ENCODE measurements around the gene DTWD2.
"Not testable (repeated sequence)": the region's sequence is repeated elsewhere in the genome, so short reads cannot be mapped to it uniquely, and the experiment has no call there.

DTWD2 gene

DNA sequence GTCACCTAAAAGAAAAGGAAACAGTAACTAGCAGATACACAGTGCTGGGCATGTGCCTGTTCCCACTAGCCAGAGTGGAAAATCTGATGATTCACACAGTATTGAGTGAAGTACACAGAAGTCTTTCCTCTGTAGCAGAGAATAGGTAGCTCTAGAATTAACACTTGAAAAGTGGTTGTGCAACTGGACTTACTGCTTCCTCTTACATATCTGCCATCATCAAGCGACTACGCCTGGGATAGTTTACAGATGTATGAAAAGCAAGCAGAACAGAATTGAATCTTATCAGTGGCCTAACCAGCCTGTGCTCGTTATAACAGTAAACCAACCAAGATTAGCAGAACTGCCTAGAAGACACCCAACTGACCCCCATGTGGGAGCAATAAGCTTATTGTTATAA, 130.6 kb downstream of the DTWD2 start:
- TF ChIP-seq CTCF (IDR thresholded peaks at IDR 0.05; ENCODE audit: low read depth, low read length), result no peak
- no peak for TF ChIP-seq POLR2A (IDR thresholded peaks at IDR 0.05; ENCODE audit: extremely low read depth, insufficient read length)
- no peak for TF ChIP-seq MAX (IDR thresholded peaks at IDR 0.05; ENCODE audit: low read depth, low read length)
- no peak for TF ChIP-seq MYC (IDR thresholded peaks at IDR 0.05; ENCODE audit: low read depth, low read length)
- no peak overlapping the region for H3K4me3 ChIP-seq (ENCODE audit: low read depth, low read length)
- DNase-seq (ENCODE audit: low read depth), result peak; percentile 48

DNA sequence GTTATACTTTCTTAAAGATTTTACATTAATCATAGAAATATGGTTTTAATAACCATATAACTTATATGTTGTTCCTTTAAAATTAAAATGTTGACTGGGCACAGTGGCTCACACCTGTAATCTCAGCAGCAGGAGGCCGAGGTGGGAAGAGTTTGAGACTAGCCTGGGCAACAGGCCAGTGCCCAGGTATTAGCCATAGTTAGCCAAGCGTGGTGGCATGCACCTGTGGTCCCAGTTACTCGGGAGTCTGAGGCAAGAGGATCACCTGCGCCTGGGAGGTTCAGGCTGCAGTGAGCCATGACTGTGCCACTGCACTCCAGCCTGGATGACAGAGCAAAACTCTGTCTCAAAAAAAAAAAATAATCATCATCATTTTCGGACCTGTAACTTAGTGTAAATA, 133.5 kb downstream of the DTWD2 start:
- no peak overlapping the region for H3K4me3 ChIP-seq (ENCODE audit: low read depth, low read length)
- DNase-seq (ENCODE audit: low read depth), result no peak
- TF ChIP-seq MYC (IDR thresholded peaks at IDR 0.05; ENCODE audit: low read depth, low read length) (no peak), MAX (IDR thresholded peaks at IDR 0.05; ENCODE audit: low read depth, low read length) (no peak), CTCF (IDR thresholded peaks at IDR 0.05; ENCODE audit: low read depth, low read length) (no peak), POLR2A (IDR thresholded peaks at IDR 0.05; ENCODE audit: extremely low read depth, insufficient read length) (no peak)

- not testable (repeated sequence) for H3K4me3 ChIP-seq (ENCODE audit: low read depth, low read length); DNase-seq (ENCODE audit: low read depth)
Observed at GRCh38 chr5:118851785-118852184, 136.6 kb downstream of the DTWD2 start.

GRCh38 chr5:118849507-118849906, 138.8 kb downstream of the DTWD2 start:
- H3K4me3 ChIP-seq (ENCODE audit: low read depth, low read length); DNase-seq (ENCODE audit: low read depth): not testable (repeated sequence)

DNA sequence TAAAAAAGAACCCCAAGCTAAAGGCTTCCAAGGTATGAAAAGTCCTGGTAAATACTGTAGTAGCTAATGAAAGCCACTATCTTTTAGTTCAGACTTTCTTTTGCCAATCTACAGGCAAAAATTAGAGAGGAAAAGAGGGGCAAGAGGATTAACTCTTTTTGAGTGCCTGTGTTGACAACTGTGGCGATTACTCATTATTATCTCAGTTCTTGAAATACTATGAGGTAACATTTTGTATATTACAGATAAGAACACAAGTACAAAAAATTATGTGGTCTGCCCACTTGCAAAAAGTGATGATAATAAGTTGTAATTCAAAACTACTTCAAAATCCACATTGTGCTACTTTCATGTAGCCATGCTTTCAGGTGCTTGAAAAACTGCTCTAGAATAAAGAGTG, 144.0 kb downstream of the DTWD2 start:
- H3K4me3 ChIP-seq (ENCODE audit: low read depth, low read length), result no peak overlapping the region
- TF ChIP-seq MYC (IDR thresholded peaks at IDR 0.05; ENCODE audit: low read depth, low read length), result no peak
- TF ChIP-seq POLR2A (IDR thresholded peaks at IDR 0.05; ENCODE audit: extremely low read depth, insufficient read length), result no peak
- TF ChIP-seq CTCF (IDR thresholded peaks at IDR 0.05; ENCODE audit: low read depth, low read length), result no peak
- TF ChIP-seq MAX (IDR thresholded peaks at IDR 0.05; ENCODE audit: low read depth, low read length), result no peak
- no peak for DNase-seq (ENCODE audit: low read depth)

DNA sequence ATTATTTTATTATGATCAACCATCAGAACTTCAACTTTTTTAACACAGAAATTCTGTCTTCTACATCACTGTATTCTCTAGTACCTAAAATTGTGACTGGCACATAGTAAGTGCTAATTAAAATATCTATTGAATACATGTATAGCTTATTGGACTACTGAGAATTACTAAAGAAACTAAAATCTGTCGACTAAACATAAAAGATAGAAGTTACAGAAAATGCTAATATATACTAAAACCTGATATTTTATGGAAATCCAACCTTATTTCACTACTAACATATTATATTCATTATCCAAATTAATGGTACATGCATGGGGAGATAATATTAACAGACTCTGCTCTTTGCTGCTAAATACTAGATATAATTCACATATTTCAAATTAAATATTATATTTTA, 153.6 kb downstream of the DTWD2 start:
- no peak for DNase-seq (ENCODE audit: low read depth)
- no peak for TF ChIP-seq MAX (IDR thresholded peaks at IDR 0.05; ENCODE audit: low read depth, low read length)
- TF ChIP-seq POLR2A (IDR thresholded peaks at IDR 0.05; ENCODE audit: extremely low read depth, insufficient read length), result no peak
- no peak for TF ChIP-seq CTCF (IDR thresholded peaks at IDR 0.05; ENCODE audit: low read depth, low read length)
- no peak for TF ChIP-seq MYC (IDR thresholded peaks at IDR 0.05; ENCODE audit: low read depth, low read length)
- no peak overlapping the region for H3K4me3 ChIP-seq (ENCODE audit: low read depth, low read length)

- H3K4me3 ChIP-seq (ENCODE audit: low read depth, low read length), result no peak overlapping the region
- TF ChIP-seq MYC (IDR thresholded peaks at IDR 0.05; ENCODE audit: low read depth, low read length) (no peak), CTCF (IDR thresholded peaks at IDR 0.05; ENCODE audit: low read depth, low read length) (no peak), POLR2A (IDR thresholded peaks at IDR 0.05; ENCODE audit: extremely low read depth, insufficient read length) (no peak), MAX (IDR thresholded peaks at IDR 0.05; ENCODE audit: low read depth, low read length) (no peak)
- no peak for DNase-seq (ENCODE audit: low read depth)
Observed at GRCh38 chr5:118832974-118833373, 155.4 kb downstream of the DTWD2 start.
